GM19468 (cell line): ENCODE results near the gene DOCK7.

Source experiments
- ATAC-seq: cut with Tn5 transposase; IDR thresholded peaks from one replicate; pipeline ENCODE4 v1.9.1; 2021; ENCODE audit warnings: mild to moderate bottlenecking, moderate library complexity, moderate number of reproducible peaks; ENCODE audit not compliant: unreplicated experiment; ENCODE audit errors: extremely low read depth

DOCK7 gene

DNA sequence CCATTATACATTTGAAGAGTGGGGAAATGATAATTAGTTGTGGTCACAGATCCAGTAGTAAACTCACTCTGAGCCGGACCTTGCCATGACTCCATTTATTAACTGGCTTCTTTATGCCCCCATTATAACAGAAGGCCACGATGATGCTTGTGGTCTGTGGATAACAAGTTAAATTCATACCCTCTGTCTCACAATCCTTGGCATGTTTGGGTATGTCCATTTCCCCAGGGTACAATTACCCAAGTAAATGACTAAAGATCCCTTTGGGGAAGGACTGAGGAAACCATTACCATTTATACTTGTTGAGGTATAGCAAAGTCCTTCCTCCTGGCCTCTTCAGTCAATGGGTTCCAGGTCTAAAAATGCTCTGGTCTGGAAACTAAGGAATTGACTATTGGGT is 258.6 kb downstream of the DOCK7 start:
- ATAC-seq: no peak

DNA sequence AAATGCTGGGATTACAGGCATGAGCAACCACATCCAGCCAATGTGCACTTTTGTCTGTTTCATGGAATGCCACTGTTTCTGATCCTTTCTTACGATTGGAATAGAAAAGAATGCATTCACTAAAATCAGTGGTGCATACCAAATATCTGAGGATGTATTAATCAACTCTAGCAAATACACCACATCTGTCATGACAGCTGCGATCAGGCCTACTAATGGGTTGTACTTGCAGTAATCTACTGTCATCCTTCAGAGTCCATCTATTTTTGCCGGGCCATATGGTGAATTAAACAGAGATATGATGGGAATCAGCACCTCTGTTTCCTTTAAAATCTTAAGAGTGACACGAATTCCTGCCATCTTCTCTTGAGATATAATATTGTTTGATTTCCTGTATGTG is 259.8 kb downstream of the DOCK7 start:
- ATAC-seq: no peak

DNA sequence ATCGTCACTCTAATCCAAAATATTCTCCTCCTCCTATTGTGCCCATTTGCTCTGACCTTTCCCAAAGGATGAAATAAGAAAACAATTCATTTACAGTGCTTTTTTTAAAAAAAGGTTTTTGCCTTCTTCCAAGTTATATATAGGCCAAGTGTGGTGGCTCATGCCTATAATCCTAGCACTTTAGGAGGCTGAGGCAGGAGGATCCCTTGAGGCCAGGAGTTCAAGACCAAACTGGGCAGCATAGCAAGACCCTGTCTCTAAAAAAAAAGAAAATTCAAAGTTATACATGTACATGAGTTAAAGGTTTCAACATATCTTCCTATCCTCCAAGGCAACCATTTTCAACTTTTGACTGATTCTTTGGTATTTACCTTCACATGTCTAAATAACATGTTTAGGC is 261.4 kb downstream of the DOCK7 start:
- no peak for ATAC-seq

DNA sequence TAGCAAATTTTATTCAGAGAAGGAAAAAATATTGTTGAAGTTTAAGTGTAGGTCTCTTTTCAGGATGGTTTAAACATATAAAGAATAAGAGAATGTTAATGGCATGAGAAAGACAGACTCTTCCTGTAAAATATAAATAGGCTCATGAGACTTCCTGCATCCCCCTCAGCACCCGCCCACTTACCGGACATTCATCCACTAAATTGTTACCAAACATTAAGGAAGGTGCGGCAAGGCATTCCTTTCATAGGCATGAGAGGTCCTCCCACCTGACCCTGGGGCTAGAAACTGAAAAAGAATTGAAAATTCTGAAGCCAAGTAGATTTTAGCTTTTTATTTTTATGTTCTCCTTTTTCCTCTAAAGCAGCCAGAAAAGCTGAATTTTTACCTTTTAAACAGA is 261.9 kb downstream of the DOCK7 start:
- no peak for ATAC-seq

DNA sequence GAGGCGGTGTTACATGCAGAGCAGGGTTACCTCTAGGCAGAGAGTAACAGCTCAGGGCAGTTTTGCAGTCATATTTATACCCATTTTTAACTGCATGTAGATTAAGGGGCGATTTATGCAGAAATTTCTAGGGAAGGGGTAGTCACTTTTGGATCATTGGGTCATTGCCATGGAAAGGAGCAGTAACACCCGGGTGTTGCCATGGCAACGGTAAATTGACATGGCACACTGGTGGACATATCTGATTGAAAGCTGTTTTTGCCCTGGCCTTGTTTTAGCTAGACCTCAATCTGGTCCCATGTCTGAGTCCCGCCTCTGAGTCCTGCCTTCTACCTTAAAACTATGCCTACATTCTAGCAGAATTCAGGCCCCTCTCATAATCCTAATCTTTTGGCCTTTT is 263.1 kb downstream of the DOCK7 start:
- ATAC-seq: no peak

DNA sequence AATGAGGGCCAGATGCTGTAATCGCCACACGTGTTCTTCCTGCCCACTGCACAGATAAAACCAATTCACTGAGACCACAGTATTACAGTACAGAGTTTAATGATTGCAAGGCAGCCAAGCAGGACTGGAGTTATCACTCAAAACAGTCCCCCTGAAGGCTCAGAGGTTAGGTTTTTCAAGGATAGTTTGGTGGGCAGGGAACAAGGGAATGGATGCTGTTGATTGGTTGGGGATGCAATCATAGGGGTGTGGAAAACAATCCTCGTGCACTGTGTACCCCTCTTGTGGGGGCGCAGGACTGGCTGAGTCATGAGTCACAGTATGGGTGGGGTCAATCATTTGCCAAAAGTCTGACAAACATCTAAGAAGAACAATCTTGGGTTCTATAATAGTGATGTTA is 263.8 kb downstream of the DOCK7 start:
- ATAC-seq: no peak

DNA sequence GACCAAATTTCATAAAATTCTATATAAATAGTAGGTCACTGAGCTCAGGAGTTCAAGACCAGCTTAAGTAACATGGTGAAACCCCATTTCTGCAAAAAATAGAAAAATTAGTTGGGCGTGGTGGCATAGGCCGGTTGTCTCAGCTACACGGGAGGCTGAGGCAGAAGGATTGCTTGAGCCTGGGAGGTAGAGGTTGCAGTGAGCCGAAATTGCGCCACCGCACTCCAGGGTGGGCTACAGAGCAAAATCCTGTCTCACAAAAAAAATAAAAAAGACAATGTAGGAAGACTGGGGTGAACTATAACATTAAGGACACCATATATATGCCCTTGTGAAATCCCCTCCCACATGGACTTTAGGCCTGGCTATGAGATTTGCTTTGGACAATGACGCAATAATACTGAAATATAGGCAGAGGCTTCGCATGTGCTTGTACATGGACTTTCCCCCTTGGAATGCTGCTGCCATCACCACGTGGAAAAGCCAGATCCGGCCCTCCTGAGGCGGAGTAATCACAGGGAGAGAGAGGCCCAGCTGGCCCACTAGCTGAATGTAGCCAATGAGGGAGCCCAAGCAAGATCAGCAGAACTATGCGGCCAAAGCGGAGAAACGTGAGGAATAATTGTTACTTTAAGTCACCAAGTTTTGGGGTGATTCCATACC is 264.5 kb downstream of the DOCK7 start:
- no peak for ATAC-seq

DNA sequence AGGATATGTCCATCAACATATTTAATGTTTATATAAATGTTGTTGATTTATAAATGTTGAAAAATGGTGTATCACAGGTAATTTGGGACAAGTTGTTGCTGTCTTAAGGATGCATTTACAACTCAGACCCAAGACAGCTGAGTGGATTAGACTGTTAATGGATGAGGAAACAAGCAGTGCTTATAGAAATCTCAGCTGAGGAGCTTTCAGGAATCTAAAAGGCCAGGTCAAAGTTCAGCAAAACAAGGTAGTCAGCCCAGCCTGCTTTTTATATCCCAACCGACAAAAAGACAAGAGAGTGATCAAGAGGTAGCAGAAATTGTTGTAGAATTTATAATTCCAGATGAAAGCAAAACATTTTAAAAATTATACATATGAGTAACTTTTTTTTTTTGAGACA is 268.0 kb downstream of the DOCK7 start:
- no peak for ATAC-seq

DNA sequence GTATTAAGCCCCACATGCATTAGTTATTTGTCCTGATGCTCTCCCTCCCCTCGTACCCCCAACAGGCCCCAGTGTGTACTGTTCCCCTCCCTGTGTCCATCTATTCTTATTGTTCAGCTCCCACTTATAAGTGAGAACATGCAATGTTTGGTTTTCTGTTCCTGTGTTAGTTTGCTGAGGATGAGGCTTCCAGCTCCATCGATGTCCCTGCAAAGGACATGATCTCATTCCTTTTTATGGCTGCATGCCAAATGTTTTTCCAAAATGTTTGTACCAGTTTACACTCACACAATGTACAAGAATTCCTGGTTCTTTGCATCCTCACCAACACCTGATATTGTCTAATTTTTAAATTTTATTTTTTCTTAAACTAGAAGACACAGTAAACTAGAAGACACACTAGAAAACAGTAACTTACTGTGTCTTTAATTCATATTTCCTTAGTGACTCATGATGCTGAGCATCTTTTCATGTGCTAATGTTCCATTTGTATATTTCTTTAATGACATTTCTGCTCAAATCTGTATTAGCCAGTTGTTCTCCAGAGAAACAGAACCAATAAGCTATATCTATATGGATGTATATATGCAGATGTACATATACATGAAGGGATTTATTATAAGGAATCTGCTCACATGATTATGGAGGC is 270.7 kb downstream of the DOCK7 start:
- no peak for ATAC-seq

DNA sequence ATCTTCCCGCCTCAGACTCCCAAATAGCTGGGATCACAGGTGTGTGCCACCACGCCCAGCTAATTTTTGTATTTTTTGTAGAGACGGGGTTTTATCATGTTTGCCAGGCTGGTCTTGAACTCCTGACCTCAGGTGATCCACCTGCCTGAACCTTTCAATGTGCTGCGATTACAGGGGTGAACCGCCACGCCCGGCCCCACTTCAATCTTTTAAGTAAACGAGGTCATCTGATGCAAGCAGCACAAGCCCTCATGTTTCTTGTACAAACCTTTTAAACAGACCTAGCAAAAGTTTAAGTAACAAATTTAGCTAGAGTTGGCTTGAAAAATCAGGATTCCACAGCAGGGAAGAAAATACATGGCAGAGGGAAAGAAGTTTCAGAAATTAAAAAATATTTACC is 272.5 kb downstream of the DOCK7 start:
- no peak for ATAC-seq

DNA sequence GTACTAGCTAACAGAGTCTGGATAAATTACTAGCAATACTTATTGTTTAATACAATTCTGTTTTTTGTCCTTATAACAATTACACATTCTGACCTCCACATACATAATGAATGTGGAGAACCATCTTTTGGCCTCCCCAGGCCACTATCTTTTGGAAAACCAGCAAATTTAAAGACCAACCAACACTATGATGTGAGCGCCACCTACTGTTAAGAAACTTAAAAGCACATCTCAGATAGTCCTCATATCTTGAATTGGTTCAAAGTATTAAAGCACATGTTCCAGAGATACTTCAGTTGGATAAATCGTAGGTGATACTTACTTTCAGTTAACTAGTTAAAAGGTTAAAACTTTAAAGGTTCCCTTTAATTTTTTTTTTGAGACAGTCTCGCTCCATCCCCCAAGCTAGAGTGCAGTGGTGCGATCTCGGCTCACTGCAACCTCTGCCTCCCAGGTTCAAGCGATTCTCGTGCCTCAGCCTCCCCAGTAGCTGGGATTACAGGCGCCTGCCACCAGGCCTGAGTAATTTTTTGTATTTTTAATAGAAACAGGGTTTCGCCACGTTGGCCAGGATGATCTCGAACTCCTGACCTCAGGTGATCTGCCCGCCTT is 280.7 kb downstream of the DOCK7 start:
- no peak for ATAC-seq

DNA sequence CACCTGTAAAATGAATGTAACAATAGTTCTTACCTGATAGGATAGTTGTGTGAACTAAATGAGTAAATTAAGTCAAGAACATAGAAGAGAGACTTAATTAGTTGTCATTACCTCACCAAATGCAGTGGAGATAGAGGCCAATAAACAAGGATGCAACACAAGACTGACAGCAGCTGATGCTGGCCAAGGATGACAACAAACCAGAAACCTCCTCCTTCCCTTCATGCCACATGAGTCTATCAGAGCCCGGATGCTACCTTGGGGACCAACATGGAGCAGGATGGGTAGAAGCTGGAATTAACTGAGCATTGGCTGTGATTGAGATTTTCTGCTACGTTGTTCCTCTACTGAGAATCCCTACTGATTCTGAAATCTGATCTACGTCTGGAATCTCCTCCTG is 281.6 kb downstream of the DOCK7 start:
- no peak for ATAC-seq

DNA sequence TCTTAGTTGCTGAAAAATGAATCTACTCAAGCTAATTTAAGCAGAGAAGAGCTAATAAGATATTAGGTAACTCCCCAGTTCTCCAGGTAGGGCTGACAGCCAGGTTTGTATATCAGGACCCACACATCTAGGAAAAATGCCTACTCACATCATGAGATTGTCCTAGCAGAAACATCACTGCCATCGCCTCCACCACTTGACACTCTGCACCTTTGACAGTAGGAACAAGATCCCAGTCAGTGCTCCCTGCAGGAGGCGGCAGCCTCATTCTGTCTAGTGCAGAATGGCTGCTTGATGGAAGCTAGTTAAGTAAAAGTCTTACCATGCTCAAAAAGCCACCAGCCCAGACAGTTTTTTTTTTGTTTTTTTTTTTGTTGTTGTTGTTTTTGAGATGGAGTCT is 282.9 kb downstream of the DOCK7 start:
- no peak for ATAC-seq
